Neuronal stem cell (in vitro differentiated cells): Measurements from ENCODE around the gene TRERF1.

ENCODE experiments used
- DNase-seq: peaks from one replicate; pipeline ENCODE4 v3.0.0-alpha.2; 2013; ENCODE audit warnings: low spot score
- H2AFZ ChIP-seq: one replicate; pipeline ENCODE4 v1.6.1; 2013; ENCODE audit warnings: mild to moderate bottlenecking, low read length, inconsistent platforms
- H2AK5ac ChIP-seq: 2 replicates; pipeline ENCODE4 v1.6.1; 2013; ENCODE audit warnings: low read depth, mild to moderate bottlenecking, inconsistent platforms, low read length, moderate library complexity, mixed read lengths
- H2BK120ac ChIP-seq: 2 replicates; pipeline ENCODE4 v1.6.1; 2013; ENCODE audit warnings: low read depth, mild to moderate bottlenecking, inconsistent platforms, low read length, moderate library complexity, mixed read lengths
- H2BK12ac ChIP-seq: one replicate; pipeline ENCODE4 v1.6.1; 2013; ENCODE audit warnings: low read length, inconsistent platforms
- H2BK15ac ChIP-seq: 2 replicates; pipeline ENCODE4 v1.6.1; 2013; ENCODE audit warnings: mild to moderate bottlenecking, low read length, inconsistent platforms, mixed read lengths
- H2BK5ac ChIP-seq: one replicate; pipeline ENCODE4 v1.6.1; 2013; ENCODE audit warnings: inconsistent platforms, mild to moderate bottlenecking, low read length, moderate library complexity
- H3K14ac ChIP-seq: one replicate; pipeline ENCODE4 v1.6.1; 2013; ENCODE audit warnings: low read length, inconsistent platforms
- H3K18ac ChIP-seq: 2 replicates; pipeline ENCODE4 v1.6.1; 2013; ENCODE audit warnings: low read length, inconsistent platforms
- H3K23ac ChIP-seq: 2 replicates; pipeline ENCODE4 v1.6.1; 2013; ENCODE audit warnings: low read depth, mild to moderate bottlenecking, mixed read lengths, low read length, inconsistent platforms; ENCODE audit not compliant: poor library complexity
- H3K27ac ChIP-seq: replicated peaks from 3 replicates; pipeline ENCODE4 v1.5.1; 2013; ENCODE audit warnings: low read length, inconsistent platforms
- H3K27me3 ChIP-seq, 3 experiments: 2 replicates each; pipeline ENCODE4 v1.6.1; 2013; ENCODE audit warnings: low read length in 3 of 3, mild to moderate bottlenecking in 2 of 3, inconsistent platforms in 1 of 3, low read depth in 1 of 3, mixed read lengths in 1 of 3, moderate library complexity in 1 of 3; ENCODE audit not compliant: control insufficient read depth in 3 of 3, insufficient read depth in 3 of 3
- H3K36me3 ChIP-seq, 2 donors: replicated peaks in 1 of 2; 2 replicates each; pipeline ENCODE4 v1.6.1; 2013; ENCODE audit warnings: low read length in 2 of 2; ENCODE audit not compliant: control insufficient read depth in 2 of 2, insufficient read depth in 2 of 2
- H3K4ac ChIP-seq: 2 replicates; pipeline ENCODE4 v1.6.1; 2013; ENCODE audit warnings: inconsistent platforms, mild to moderate bottlenecking, low read length, moderate library complexity
- H3K4me1 ChIP-seq, 2 donors: 1 replicate in 1 of 2; 2 replicates in 1 of 2; pipeline ENCODE4 v1.6.1; 2013; ENCODE audit warnings: low read length in 2 of 2, low read depth in 1 of 2; ENCODE audit not compliant: control insufficient read depth in 2 of 2, insufficient read depth in 1 of 2
- H3K4me2 ChIP-seq: one replicate; pipeline ENCODE4 v1.6.1; 2013; ENCODE audit warnings: mild to moderate bottlenecking, low read length, inconsistent platforms; ENCODE audit not compliant: insufficient read depth, poor library complexity, severe bottlenecking
- H3K4me3 ChIP-seq, 2 donors: 2 replicates each; pipeline ENCODE4 v1.5.1; 2013; ENCODE audit warnings: low read length in 2 of 2, mild to moderate bottlenecking in 2 of 2, inconsistent platforms in 1 of 2, moderate library complexity in 1 of 2
- H3K79me1 ChIP-seq: one replicate; pipeline ENCODE4 v1.6.1; 2013; ENCODE audit warnings: low read depth, mild to moderate bottlenecking, inconsistent platforms, low read length, moderate library complexity
- H3K9ac ChIP-seq: one replicate; pipeline ENCODE4 v1.6.1; 2013; ENCODE audit warnings: mild to moderate bottlenecking, low read depth, low read length, inconsistent platforms; ENCODE audit not compliant: poor library complexity
- H3K9me3 ChIP-seq, 2 donors: replicated peaks in 1 of 2; 2 replicates each; pipeline versions ENCODE3 to v1.6.1; 2013; ENCODE audit warnings: low read length in 2 of 2, mild to moderate bottlenecking in 2 of 2, inconsistent platforms in 1 of 2, low read depth in 1 of 2, mixed read lengths in 1 of 2, moderate library complexity in 1 of 2; ENCODE audit not compliant: control insufficient read depth in 2 of 2, insufficient read depth in 1 of 2
- H4K8ac ChIP-seq: one replicate; pipeline ENCODE4 v1.6.1; 2013; ENCODE audit warnings: low read depth, mild to moderate bottlenecking, inconsistent platforms, low read length, moderate library complexity
- H4K91ac ChIP-seq: one replicate; pipeline ENCODE4 v1.6.1; 2013; ENCODE audit warnings: low read length, low read depth, mild to moderate bottlenecking, inconsistent platforms; ENCODE audit not compliant: poor library complexity
- WGBS, 2 donors: extraction: QIAGEN DNeasy Blood & Tissue Kit; methylation state at CpG; one replicate each; pipeline ENCODE4 v1.1.7; 2013; ENCODE audit warnings: missing lambda C conversion rate in 2 of 2, mixed read lengths in 1 of 2; ENCODE audit not compliant: insufficient read length in 2 of 2, insufficient replicate concordance in 1 of 2; ENCODE audit errors: extremely low coverage in 2 of 2; 5-methylcytosine and 5-hydroxymethylcytosine counted together

Gene TRERF1

GRCh38 chr6:42396720-42397119 is 55.0 kb downstream of the TRERF1 start:
- Histone ChIP-seq H2BK5ac (no peak overlapping the region), H2BK12ac (no peak overlapping the region), H2BK15ac (no peak overlapping the region), H3K9me3 (no peaks in the 10 kb centered on the region), H4K8ac (no peak overlapping the region), H3K27me3 (no peaks in the 10 kb centered on the region), H3K4me2 (no peak overlapping the region), H3K27ac (no peak overlapping the region), H2AK5ac (no peak overlapping the region), H3K79me1 (peaks cover 17% of the 10 kb centered on the region), H2AFZ (no peak overlapping the region), H3K9ac (no peak overlapping the region), H3K36me3 (peaks cover 0 to 1% of the 10 kb centered on the region in 2 donors), H3K4me1 (peaks cover 11 to 16% of the 10 kb centered on the region in 2 donors), H3K4me3 (no peak overlapping the region), H2BK120ac (no peak overlapping the region), H3K18ac (no peak overlapping the region), H3K14ac (no peak overlapping the region), H3K4ac (no peak overlapping the region), H4K91ac (no peak overlapping the region), H3K23ac (no peak overlapping the region)
- WGBS, 2 donors = no CpG with 5 or more reads among the region's 3 CpGs
- no peak for DNase-seq

DNA sequence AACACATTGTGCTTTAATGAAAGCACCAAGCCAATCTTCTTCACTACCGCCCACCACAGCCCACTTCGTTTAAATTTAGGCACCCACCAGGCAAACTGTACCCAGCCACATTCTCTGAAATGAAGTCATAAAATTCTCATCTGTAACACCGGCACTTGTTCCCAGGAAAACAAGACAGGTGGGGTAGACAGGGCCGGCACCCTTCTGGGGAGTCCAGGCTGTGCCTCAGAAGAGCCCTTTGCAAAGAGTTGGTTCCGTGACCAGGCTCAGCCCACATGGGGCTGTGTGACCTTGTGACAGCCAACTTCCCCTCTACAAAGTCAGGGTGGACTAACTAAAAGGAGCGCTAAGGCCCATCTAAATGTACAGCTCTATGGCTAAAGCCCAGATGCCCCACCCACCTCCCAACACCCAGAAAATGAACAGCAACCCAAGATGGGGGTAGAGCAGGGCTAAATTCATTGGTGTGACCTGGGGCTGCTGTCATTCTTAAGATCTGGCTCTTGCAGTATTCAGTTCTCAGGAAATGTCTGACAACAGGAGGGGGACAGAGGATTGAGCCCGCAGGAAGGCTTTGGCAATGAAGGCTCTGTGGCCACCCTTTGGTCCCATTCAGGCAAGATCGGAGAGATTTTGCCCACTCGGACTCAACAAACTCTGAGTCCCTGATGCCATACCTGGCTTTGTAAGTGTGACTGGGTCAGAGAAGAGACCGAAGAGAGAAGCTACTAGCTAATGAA is 56.7 kb downstream of the TRERF1 start:
- Histone ChIP-seq H3K4ac (no peak overlapping the region), H2BK120ac (no peak overlapping the region), H4K91ac (no peak overlapping the region), H3K23ac (no peak overlapping the region), H3K18ac (no peak overlapping the region), H3K4me3 (no peak overlapping the region), H3K14ac (no peak overlapping the region), H3K9me3 (no peaks in the 10 kb centered on the region), H2BK15ac (no peak overlapping the region), H2AK5ac (no peak overlapping the region), H3K4me1 (peaks cover 11 to 18% of the 10 kb centered on the region in 2 donors), H3K27ac (no peak overlapping the region), H2AFZ (no peak overlapping the region), H3K9ac (no peak overlapping the region), H2BK12ac (no peak overlapping the region), H3K4me2 (no peak overlapping the region), H3K79me1 (peaks cover 9% of the 10 kb centered on the region), H3K27me3 (no peaks in the 10 kb centered on the region), H4K8ac (no peak overlapping the region), H3K36me3 (peaks cover 0 to 1% of the 10 kb centered on the region in 2 donors), H2BK5ac (no peak overlapping the region)
- DNase-seq = no peak
- WGBS, 2 donors = no CpG with 5 or more reads among the region's 10 CpGs

DNA sequence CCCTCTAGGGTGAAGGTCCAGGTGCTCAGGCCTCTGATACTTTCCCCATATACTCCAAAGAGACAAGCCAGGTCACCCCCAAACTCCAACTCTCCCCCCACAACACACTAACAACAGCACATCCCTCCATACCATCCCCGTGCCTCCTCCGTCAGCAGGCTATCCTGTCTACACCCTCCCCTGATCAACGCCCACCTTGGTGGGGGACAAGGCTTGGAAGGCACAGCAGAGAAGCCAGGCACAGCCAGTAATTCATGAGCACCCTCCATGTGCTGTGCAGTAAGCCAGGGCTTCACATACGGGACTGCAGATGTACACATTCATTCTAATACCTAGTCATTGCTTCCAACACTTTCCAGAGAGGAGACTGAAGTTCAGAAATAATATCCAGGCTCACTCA is 57.6 kb downstream of the TRERF1 start:
- no peak for DNase-seq
- no CpG with 5 or more reads among the region's 4 CpGs for WGBS, 2 donors

GRCh38 chr6:42393339-42393738 is 58.4 kb downstream of the TRERF1 start:
- Histone ChIP-seq H3K27me3 (no peaks in the 10 kb centered on the region), H3K23ac (no peak overlapping the region), H2BK15ac (no peak overlapping the region), H2AK5ac (no peak overlapping the region), H2AFZ (no peak overlapping the region), H4K91ac (no peak overlapping the region), H3K36me3 (peaks cover 0 to 1% of the 10 kb centered on the region in 2 donors), H3K4me3 (no peak overlapping the region), H3K4ac (no peak overlapping the region), H2BK5ac (no peak overlapping the region), H3K27ac (no peak overlapping the region), H2BK12ac (no peak overlapping the region), H3K14ac (no peak overlapping the region), H2BK120ac (no peak overlapping the region), H3K4me1 (peaks cover 11 to 22% of the 10 kb centered on the region in 2 donors), H3K79me1 (peaks cover 9% of the 10 kb centered on the region), H4K8ac (no peak overlapping the region), H3K4me2 (no peak overlapping the region), H3K18ac (no peak overlapping the region), H3K9me3 (no peaks in the 10 kb centered on the region), H3K9ac (no peak overlapping the region)
- WGBS, 2 donors = no CpG with 5 or more reads among the region's 3 CpGs
- no peak for DNase-seq

More for the DNA sequence above, 57.6 kb downstream of the TRERF1 start:
- no peak overlapping the region for H3K4me3 ChIP-seq
- peaks cover 9% of the 10 kb centered on the region for H3K79me1 ChIP-seq
- no peak overlapping the region for H2BK12ac ChIP-seq
- no peak overlapping the region for H2AFZ ChIP-seq
- H3K27me3 ChIP-seq = no peaks in the 10 kb centered on the region
- no peak overlapping the region for H4K8ac ChIP-seq
- H3K4me2 ChIP-seq = no peak overlapping the region
- no peak overlapping the region for H3K27ac ChIP-seq
- no peak overlapping the region for H2BK15ac ChIP-seq
- H2BK5ac ChIP-seq = no peak overlapping the region
- no peak overlapping the region for H4K91ac ChIP-seq
- H3K4me1 ChIP-seq = peaks cover 11 to 21% of the 10 kb centered on the region in 2 donors
- peak overlapping the region; percentile 12 for H3K23ac ChIP-seq
- H3K4ac ChIP-seq = no peak overlapping the region
- H3K18ac ChIP-seq = no peak overlapping the region
- H3K9me3 ChIP-seq = no peaks in the 10 kb centered on the region
- H2AK5ac ChIP-seq = no peak overlapping the region
- H3K14ac ChIP-seq = no peak overlapping the region
- no peak overlapping the region for H2BK120ac ChIP-seq
- peaks cover 0 to 1% of the 10 kb centered on the region in 2 donors for H3K36me3 ChIP-seq
- H3K9ac ChIP-seq = no peak overlapping the region
